Right forelimb (tissue), 1 donor: ENCODE results near the gene YAP1.

Source experiments
- DNase-seq: peaks from one replicate; pipeline ENCODE4 v3.0.0-alpha.2; 2018

YAP1 gene

DNA sequence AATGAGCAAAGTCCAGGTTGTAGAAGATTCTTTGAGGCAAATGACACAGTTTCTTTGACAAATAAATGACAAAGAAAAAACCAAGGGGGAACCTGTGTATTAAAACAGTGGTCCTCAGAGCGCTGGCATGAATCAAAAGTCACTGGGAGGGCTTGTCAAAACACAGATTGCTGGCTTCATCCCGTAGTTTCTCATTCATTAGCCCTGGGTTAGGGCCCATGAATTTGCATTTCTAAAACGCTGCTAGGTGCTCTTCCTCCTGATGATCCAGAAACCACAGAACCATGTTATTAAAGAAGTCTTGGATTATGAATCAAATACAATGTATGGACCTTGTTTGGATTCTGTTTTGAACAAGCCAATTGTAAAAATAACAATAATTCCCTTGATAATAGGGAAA is 92.7 kb downstream of the YAP1 start:
- DNase-seq: no peak

DNA sequence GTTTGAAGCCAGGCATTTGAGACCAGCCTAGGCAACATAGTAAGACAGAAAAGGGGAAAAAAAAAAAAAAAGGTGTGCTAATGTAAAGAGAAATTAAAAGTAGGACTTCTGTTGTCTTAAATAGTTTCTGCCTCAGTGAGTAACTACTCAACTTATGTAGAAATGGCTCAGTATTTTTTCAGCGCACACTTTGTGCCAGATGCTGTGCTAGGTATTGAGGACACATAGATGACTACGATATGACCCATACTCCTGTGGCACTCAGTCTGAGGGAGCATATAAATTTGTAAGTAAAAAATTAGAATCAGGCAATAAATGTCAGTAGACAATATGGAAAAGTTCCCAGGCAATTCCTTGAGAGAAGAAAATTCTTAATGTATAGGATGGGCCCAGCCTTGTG is 93.9 kb downstream of the YAP1 start:
- DNase-seq: no peak

DNA sequence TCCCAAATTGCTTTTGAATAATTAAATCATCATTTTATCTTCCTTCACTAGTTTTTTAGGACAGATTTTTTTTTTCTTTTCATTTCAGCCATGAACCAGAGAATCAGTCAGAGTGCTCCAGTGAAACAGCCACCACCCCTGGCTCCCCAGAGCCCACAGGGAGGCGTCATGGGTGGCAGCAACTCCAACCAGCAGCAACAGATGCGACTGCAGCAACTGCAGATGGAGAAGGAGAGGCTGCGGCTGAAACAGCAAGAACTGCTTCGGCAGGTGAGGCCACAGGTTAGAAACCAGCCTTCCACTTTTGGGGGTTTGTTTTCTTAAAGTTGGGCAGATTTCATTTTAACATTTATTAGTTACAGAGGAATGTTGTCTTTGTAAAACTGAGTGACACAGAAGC is 95.6 kb downstream of the YAP1 start:
- DNase-seq: no peak

- no peak for DNase-seq
Observed at GRCh38 chr11:102208835-102209234, 98.6 kb downstream of the YAP1 start.

GRCh38 chr11:102214623-102215022 is 104.4 kb downstream of the YAP1 start:
- no peak for DNase-seq

GRCh38 chr11:102216433-102217075 is 106.3 kb downstream of the YAP1 start:
- DNase-seq: no peak

DNA sequence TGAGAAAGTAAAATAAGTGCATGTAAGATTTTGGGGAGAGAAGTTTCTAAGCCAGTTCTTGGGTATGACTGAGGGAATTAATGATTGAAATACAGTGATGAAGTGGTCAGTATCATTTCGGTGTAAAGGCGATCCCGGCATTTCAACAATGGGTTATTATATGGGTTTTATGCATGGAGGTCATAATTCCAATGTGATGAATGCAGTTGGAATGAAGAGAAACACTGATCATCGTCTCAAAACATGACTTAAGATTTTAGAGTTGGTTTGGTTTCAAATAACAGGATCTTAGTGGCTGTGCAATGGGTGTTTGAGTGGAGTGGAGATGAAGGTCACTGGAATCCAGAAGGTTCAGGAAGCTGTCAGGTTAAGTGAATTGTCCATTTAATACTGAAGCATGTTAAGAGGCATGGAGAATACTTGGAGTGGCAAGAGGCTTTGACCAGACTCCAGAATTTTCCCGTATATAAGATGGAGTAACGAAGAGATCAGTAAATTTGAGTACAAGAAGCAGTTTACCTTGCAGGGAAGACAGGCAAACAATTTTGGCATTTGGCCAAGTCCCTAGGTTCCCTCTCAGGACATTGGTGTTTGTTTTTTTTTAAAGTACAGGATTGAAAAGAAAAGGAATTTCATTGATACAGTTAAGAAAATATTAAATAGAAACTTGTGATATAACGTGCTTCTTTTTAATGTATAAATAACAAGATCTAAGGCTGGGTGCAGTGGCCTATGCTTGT is 110.7 kb downstream of the YAP1 start:
- no peak for DNase-seq

DNA sequence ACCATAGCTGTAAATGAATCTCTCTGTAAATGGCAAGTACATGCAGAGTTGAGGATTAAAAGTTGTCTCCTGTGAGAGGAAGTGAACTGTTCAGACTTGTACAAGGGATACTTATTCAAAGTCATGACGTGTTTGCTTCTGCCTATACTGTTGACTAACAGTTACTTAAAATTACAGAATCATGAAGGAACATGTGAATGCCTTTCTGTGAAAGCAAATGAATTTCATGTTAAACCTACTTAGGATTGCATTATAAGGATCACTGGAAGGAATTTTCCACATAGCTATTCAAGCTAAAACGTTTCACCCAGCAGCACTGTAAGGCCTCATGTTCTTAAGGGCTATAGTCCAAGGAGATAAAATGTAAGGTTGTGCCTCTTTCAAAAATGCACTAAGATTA is 113.6 kb downstream of the YAP1 start:
- DNase-seq: no peak

GRCh38 chr11:102225689-102226568 is 115.7 kb downstream of the YAP1 start:
- no peak for DNase-seq

- no peak for DNase-seq
Observed at GRCh38 chr11:102226702-102227490, 116.6 kb downstream of the YAP1 start.

DNA sequence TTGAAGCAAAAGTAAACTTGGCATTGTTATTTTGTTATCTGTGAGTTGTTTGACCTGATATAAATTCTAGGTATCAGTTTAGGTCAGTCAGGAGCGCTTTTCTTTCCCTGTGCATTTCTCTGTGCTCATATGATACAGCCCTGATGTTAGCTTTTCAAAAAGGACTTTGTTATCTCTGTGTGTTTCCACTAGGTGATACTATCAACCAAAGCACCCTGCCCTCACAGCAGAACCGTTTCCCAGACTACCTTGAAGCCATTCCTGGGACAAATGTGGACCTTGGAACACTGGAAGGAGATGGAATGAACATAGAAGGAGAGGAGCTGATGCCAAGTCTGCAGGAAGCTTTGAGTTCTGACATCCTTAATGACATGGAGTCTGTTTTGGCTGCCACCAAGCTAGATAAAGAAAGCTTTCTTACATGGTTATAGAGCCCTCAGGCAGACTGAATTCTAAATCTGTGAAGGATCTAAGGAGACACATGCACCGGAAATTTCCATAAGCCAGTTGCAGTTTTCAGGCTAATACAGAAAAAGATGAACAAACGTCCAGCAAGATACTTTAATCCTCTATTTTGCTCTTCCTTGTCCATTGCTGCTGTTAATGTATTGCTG is 119.4 kb downstream of the YAP1 start:
- no peak for DNase-seq

- no peak for DNase-seq
Observed at GRCh38 chr11:102230186-102230585, 119.9 kb downstream of the YAP1 start.

- DNase-seq: no peak
Observed at GRCh38 chr11:102230911-102231310, 120.7 kb downstream of the YAP1 start.

DNA sequence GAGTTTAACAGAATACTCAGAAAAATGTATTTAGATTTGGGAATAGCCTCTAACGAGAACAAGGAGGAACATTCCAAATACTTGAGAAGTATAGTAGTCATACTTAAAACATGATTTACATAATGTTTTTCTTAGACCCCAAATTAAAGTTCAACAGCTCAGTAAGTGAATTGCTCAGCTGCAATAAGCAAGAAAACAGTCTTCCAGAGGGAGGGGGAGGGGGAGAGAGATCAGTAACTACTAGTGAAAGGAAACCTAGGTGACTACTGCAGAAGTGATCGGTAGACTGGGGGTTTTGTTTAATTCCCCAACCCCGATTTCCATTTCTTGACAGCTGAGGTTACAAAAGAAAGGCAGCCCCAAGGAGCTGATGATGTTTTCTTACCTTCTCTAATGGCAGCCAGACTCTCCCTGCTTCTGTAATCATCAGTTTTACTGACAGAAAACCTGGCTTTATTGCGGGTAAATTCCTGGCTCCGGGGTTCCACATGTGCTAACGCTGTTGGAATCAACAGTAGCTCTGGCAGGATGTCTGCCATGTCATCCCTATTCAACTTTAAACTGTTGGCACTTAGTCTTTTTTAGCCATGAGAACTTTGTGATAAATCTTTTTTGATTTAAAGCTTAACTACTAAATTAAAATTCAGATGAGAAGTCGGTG is 124.7 kb downstream of the YAP1 start:
- DNase-seq: no peak

DNA sequence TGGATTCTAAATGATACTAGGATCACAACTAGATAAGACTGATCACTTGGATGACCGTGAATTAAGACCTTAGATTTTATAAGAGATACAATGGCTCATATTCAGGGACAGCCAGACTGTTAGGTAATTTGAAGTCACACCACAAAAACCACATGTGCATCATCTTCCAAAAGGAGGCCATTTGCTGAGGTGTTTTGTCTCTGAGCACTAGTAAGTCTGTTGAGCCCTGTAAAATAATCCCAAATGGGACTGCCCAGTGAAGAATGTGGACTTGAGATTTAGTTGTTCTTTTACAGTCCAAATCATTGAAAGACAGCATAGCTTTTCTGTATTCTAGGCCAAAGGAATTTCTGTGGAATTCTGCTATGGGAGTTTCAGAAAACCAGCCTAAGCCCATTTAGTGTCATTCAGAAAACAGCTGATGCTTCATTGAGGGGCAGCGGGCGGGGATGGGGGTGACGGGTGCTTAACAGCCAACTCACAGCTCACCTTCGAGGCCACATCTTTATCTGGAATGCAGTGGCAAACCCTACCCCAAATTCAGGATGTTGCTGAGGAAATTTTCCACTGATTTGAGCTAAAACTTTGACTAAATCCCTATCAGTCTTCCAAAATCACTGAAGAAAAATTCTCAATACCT is 127.0 kb downstream of the YAP1 start:
- no peak for DNase-seq

GRCh38 chr11:102238391-102238821 is 128.2 kb downstream of the YAP1 start:
- no peak for DNase-seq

GRCh38 chr11:102239448-102239847 is 129.2 kb downstream of the YAP1 start:
- DNase-seq: no peak

DNA sequence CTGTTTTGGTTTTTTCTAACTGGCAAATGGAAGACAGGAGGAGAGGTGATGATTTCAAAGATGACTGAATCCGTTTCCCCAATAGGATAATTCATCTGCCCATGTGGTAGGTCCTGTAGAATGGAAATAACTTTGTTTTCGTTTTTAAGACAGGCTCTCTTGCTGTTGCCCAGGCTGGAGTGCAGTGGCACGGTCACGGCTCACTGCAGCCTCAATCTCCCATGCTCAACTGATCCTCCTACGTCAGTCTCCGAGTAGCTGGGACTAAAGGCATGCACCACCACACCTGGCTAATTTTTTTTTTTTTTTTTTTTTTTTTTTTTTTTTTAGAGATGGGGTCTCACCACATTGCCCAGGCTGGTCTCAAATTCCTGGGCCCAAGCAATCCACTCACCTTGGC is 129.7 kb downstream of the YAP1 start:
- DNase-seq: no peak

DNA sequence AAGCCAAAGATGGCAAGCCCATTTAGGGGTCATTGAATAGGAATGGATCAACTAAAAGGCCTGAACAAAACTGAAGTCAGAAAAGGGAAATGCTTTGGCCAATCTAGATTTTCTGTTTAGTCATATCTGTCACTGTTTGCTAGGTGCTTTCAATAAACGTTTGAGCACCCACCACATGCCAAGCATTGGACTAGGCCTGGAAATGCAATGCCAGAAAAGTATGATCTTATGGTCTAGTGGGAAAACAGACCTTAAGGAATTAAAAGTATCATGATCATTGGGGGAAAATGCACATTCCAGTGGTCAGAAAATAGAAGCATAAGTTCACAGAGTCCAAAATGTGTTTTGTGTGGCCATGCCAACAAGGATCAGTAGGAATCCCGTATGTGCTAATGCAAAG is 130.3 kb downstream of the YAP1 start:
- no peak for DNase-seq

GRCh38 chr11:102241026-102241425 is 130.8 kb downstream of the YAP1 start:
- DNase-seq: no peak

DNA sequence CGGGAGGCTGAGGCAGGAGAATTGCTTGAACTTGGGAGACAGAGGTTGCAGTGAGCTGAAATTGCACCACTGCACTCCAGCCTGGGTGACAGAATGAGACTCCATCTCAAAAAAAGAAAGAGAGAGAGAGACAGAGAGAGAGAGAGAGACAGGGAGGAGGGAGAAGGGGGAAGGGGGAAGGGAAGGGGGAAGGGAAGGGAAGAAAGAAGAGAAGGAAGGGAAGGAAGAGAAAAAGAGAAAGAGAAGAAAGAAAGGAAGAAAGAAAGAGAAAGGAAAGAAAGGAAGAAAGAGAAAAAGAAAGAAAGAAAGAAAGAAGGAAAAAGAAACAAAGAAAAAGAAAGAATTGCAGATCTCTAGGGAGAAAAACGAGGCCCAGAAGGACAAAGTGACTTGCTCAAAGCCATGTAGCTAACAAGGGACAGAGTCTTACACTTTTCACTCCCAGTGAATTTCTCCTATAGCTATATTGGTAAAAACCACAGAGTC is 133.2 kb downstream of the YAP1 start:
- DNase-seq: no peak
